Measurements from ENCODE around the gene EYA4.

Gene EYA4

GRCh38 chr6:133447924-133448323 lies 206.8 kb downstream of the EYA4 start:
- TF ChIP-seq CTCF (IDR thresholded peaks at IDR 0.05): no peak
- no peak overlapping the region for H3K27ac ChIP-seq
- DNase-seq: no peak
- no peak overlapping the region for H3K4me3 ChIP-seq
- H3K36me3 ChIP-seq: no peaks in the 10 kb centered on the region
- no peaks in the 10 kb centered on the region for H3K27me3 ChIP-seq
- H3K9me3 ChIP-seq: no peaks in the 10 kb centered on the region
- no peaks in the 10 kb centered on the region for H3K4me1 ChIP-seq
- intact Hi-C loops (cut with DNase I; ENCODE audit: low total_unique reads): no loop called here

- intact Hi-C loops (cut with DNase I; ENCODE audit: low total_unique reads): no loop called here
- TF ChIP-seq CTCF (IDR thresholded peaks at IDR 0.05): no peak
- DNase-seq: no peak
These were observed 215.3 kb downstream of the EYA4 start for GRCh38 chr6:133456439-133456838.

GRCh38 chr6:133456944-133457343 lies 215.8 kb downstream of the EYA4 start:
- Histone ChIP-seq H3K36me3 (no peaks in the 10 kb centered on the region), H3K4me1 (no peaks in the 10 kb centered on the region), H3K27me3 (no peaks in the 10 kb centered on the region), H3K4me3 (no peak overlapping the region), H3K9me3 (no peaks in the 10 kb centered on the region), H3K27ac (no peak overlapping the region)
- no peak for DNase-seq
- intact Hi-C loops (cut with DNase I; ENCODE audit: low total_unique reads): no loop called here
- TF ChIP-seq CTCF (IDR thresholded peaks at IDR 0.05): no peak

More at GRCh38 chr6:133456439-133456838, 215.3 kb downstream of the EYA4 start:
- Histone ChIP-seq H3K4me1 (no peaks in the 10 kb centered on the region), H3K4me3 (no peak overlapping the region), H3K9me3 (no peaks in the 10 kb centered on the region), H3K27me3 (no peaks in the 10 kb centered on the region), H3K27ac (no peak overlapping the region), H3K36me3 (no peaks in the 10 kb centered on the region)

GRCh38 chr6:133460101-133460500 lies 218.9 kb downstream of the EYA4 start:
- no peaks in the 10 kb centered on the region for H3K4me1 ChIP-seq
- no peaks in the 10 kb centered on the region for H3K36me3 ChIP-seq
- DNase-seq: no peak
- TF ChIP-seq CTCF (IDR thresholded peaks at IDR 0.05): no peak
- intact Hi-C loops (cut with DNase I; ENCODE audit: low total_unique reads): no loop called here
- H3K4me3 ChIP-seq: no peak overlapping the region
- H3K27ac ChIP-seq: no peak overlapping the region
- no peaks in the 10 kb centered on the region for H3K27me3 ChIP-seq
- no peaks in the 10 kb centered on the region for H3K9me3 ChIP-seq

GRCh38 chr6:133463790-133464189 lies 222.6 kb downstream of the EYA4 start:
- Histone ChIP-seq H3K4me1 (no peaks in the 10 kb centered on the region), H3K36me3 (no peaks in the 10 kb centered on the region), H3K27me3 (no peaks in the 10 kb centered on the region), H3K4me3 (no peak overlapping the region), H3K27ac (no peak overlapping the region), H3K9me3 (no peaks in the 10 kb centered on the region)
- DNase-seq: no peak
- intact Hi-C loops (cut with DNase I; ENCODE audit: low total_unique reads): no loop called here
- TF ChIP-seq CTCF (IDR thresholded peaks at IDR 0.05): no peak

GRCh38 chr6:133466680-133467079 lies 225.5 kb downstream of the EYA4 start:
- intact Hi-C loops (cut with DNase I; ENCODE audit: low total_unique reads): no loop called here
- no peak overlapping the region for H3K4me3 ChIP-seq
- no peaks in the 10 kb centered on the region for H3K27me3 ChIP-seq
- H3K27ac ChIP-seq: no peak overlapping the region
- no peaks in the 10 kb centered on the region for H3K4me1 ChIP-seq
- no peaks in the 10 kb centered on the region for H3K9me3 ChIP-seq
- no peak for TF ChIP-seq CTCF (IDR thresholded peaks at IDR 0.05)
- DNase-seq: no peak
- no peaks in the 10 kb centered on the region for H3K36me3 ChIP-seq

Measured in tibial artery (tissue), 4 donors.